Erythroblast (primary cell): Measurements from ENCODE around the gene RNF41.

ENCODE experiments used
- GATA1 ChIP-seq: IDR thresholded peaks from 2 replicates; pipeline ENCODE4 v1.6.1; 2011; ENCODE audit warnings: low read depth, mild to moderate bottlenecking, control low read depth, low read length, moderate library complexity
- POLR2A ChIP-seq: IDR thresholded peaks from 2 replicates; pipeline ENCODE4 v1.6.1; 2011; ENCODE audit warnings: mild to moderate bottlenecking, low read length

DNA sequence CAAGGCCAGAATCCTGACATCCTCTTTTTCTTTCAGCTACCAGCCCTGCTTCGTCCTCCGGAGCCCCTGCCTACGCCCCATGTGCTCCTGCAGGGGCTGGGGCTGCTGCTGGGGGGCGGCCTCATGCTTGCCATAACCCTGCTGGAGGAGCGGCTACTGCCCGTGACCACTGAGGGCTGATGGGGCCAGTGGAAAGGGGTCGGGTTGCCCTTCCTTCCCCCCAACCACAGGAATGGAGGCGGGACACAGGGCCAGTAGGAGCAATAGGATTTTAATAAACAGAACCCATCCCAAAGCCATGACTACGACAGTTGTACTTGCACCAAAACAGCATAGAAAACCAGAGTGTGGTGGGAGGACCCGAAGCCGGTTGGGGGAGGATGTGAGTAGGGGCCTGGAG is 15.8 kb upstream of the RNF41 start:
- TF ChIP-seq POLR2A (no peak), GATA1 (no peak)
